Measurements from ENCODE around the gene CXorf65.

Gene CXorf65

GRCh38 chrX:71056867-71057266, 49.7 kb downstream of the CXorf65 start:
- no peak for DNase-seq (ENCODE audit: low spot score)
- no peak for TF ChIP-seq CTCF (IDR thresholded peaks at IDR 0.05; ENCODE audit: extremely low read depth, insufficient read depth, missing control alignments)
- in situ Hi-C loops (cut with MboI; ENCODE audit: low pct_unique_long_range_greater_than_20kb, low sequenced_read_pairs, unreplicated experiment): no loop called here
